H9 (cell line): Measurements from ENCODE around the gene SCUBE1. TPM values are rescaled to one million over a fixed set of nuclear protein-coding genes. Genes with fewer than 3 reads are reported as not detected.

Source experiments
- DNase-seq: peaks from one replicate; pipeline ENCODE4 v3.0.0-alpha.2; 2017
- H2AFZ ChIP-seq: one replicate; pipeline ENCODE4 v1.6.1; 2013; ENCODE audit warnings: mild to moderate bottlenecking, low read length, control low read depth, moderate library complexity
- H2AK5ac ChIP-seq: 2 replicates; pipeline ENCODE4 v1.6.1; 2013; ENCODE audit warnings: low read length, control low read depth, mixed read lengths; ENCODE audit not compliant: insufficient read length
- H2BK120ac ChIP-seq: one replicate; pipeline ENCODE4 v1.6.1; 2013; ENCODE audit warnings: low read depth, mild to moderate bottlenecking, low read length, control low read depth, inconsistent platforms; ENCODE audit not compliant: poor library complexity, severe bottlenecking
- H2BK12ac ChIP-seq: 2 replicates; pipeline ENCODE4 v1.6.1; 2013; ENCODE audit warnings: low read length, control low read depth, mixed read lengths, low read depth; ENCODE audit not compliant: insufficient read length
- H2BK15ac ChIP-seq: 2 replicates; pipeline ENCODE4 v1.6.1; 2013; ENCODE audit warnings: low read depth, low read length, control low read depth
- H2BK20ac ChIP-seq: one replicate; pipeline ENCODE4 v1.6.1; 2013; ENCODE audit warnings: low read depth, mild to moderate bottlenecking, low read length, control low read depth, inconsistent platforms; ENCODE audit not compliant: poor library complexity, severe bottlenecking
- H2BK5ac ChIP-seq: 2 replicates; pipeline ENCODE4 v1.6.1; 2013; ENCODE audit warnings: low read length, control low read depth, mixed read lengths; ENCODE audit not compliant: insufficient read length
- H3K14ac ChIP-seq: 2 replicates; pipeline ENCODE4 v1.6.1; 2013; ENCODE audit warnings: low read length, control low read depth; ENCODE audit not compliant: insufficient read depth
- H3K18ac ChIP-seq: 2 replicates; pipeline ENCODE4 v1.6.1; 2013; ENCODE audit warnings: low read depth, mild to moderate bottlenecking, mixed read lengths, low read length, control low read depth; ENCODE audit not compliant: insufficient read length
- H3K23ac ChIP-seq: 2 replicates; pipeline ENCODE4 v1.6.1; 2013; ENCODE audit warnings: low read length, control low read depth, mixed read lengths, low read depth; ENCODE audit not compliant: insufficient read length
- H3K23me2 ChIP-seq: 2 replicates; pipeline ENCODE4 v1.6.1; 2013; ENCODE audit warnings: low read depth, mild to moderate bottlenecking, mixed read lengths, low read length, control low read depth; ENCODE audit not compliant: insufficient read length, poor library complexity, severe bottlenecking
- H3K27ac ChIP-seq: 2 replicates; pipeline ENCODE4 v1.5.1; 2013; ENCODE audit warnings: low read length, control low read depth, mixed read lengths, low read depth; ENCODE audit not compliant: insufficient read length
- H3K27me3 ChIP-seq: 2 replicates; pipeline ENCODE4 v1.6.1; 2013; ENCODE audit warnings: low read length, control low read depth, inconsistent platforms; ENCODE audit not compliant: insufficient read depth
- H3K4ac ChIP-seq: 2 replicates; pipeline ENCODE4 v1.6.1; 2013; ENCODE audit warnings: low read depth, mild to moderate bottlenecking, control low read depth, inconsistent platforms, low read length, moderate library complexity
- H3K4me1 ChIP-seq: 2 replicates; pipeline ENCODE4 v1.6.1; 2013; ENCODE audit warnings: low read length, control low read depth, inconsistent platforms; ENCODE audit not compliant: insufficient read depth
- H3K4me2 ChIP-seq: 2 replicates; pipeline ENCODE4 v1.6.1; 2013; ENCODE audit warnings: low read length, control low read depth, mixed read lengths; ENCODE audit not compliant: insufficient read length, insufficient read depth
- H3K56ac ChIP-seq: 2 replicates; pipeline ENCODE4 v1.6.1; 2013; ENCODE audit warnings: low read depth, mild to moderate bottlenecking, mixed read lengths, low read length, control low read depth; ENCODE audit not compliant: insufficient read length
- H3K79me1 ChIP-seq: 2 replicates; pipeline ENCODE4 v1.6.1; 2013; ENCODE audit warnings: low read depth, mild to moderate bottlenecking, moderate library complexity, low read length, control low read depth, inconsistent platforms; ENCODE audit not compliant: insufficient read depth, poor library complexity, severe bottlenecking
- H3K79me2 ChIP-seq: 2 replicates; pipeline ENCODE4 v1.6.1; 2013; ENCODE audit warnings: low read length, control low read depth, inconsistent platforms; ENCODE audit not compliant: insufficient read depth
- H3K9ac ChIP-seq: 2 replicates; pipeline ENCODE4 v1.6.1; 2013; ENCODE audit warnings: low read length, control low read depth, mixed read lengths; ENCODE audit not compliant: insufficient read length; ENCODE audit errors: extremely low read depth
- H3K9me3 ChIP-seq: one replicate; pipeline ENCODE4 v1.6.1; 2013; ENCODE audit warnings: low read depth, low read length, inconsistent platforms; ENCODE audit not compliant: control insufficient read depth
- H3T11ph ChIP-seq: one replicate; pipeline ENCODE4 v1.6.1; 2013; ENCODE audit warnings: mild to moderate bottlenecking, low read length, control low read depth, inconsistent platforms
- H4K20me1 ChIP-seq: one replicate; pipeline ENCODE4 v1.6.1; 2013; ENCODE audit not compliant: control insufficient read depth, insufficient read length, insufficient read depth
- H4K5ac ChIP-seq: 2 replicates; pipeline ENCODE4 v1.6.1; 2013; ENCODE audit warnings: low read depth, mild to moderate bottlenecking, mixed read lengths, low read length, control low read depth; ENCODE audit not compliant: insufficient read length
- H4K8ac ChIP-seq: replicated peaks from 2 replicates; pipeline ENCODE4 v1.6.1; 2013; ENCODE audit warnings: low read length, control low read depth, mixed read lengths, low read depth; ENCODE audit not compliant: insufficient read length
- H4K91ac ChIP-seq: 2 replicates; pipeline ENCODE4 v1.6.1; 2013; ENCODE audit warnings: low read depth, mild to moderate bottlenecking, moderate library complexity, mixed read lengths, low read length, control low read depth; ENCODE audit not compliant: insufficient read length
- H3K27ac Mint-ChIP-seq, 3 experiments: 2 replicates in 2 of 3; 3 replicates in 1 of 3; pipeline ENCODE4 v1.8.0; 2020 to 2021; ENCODE audit warnings: mixed read lengths in 3 of 3, mild to moderate bottlenecking in 1 of 3, moderate library complexity in 1 of 3
- H3K27me3 Mint-ChIP-seq: 2 replicates; pipeline ENCODE4 v1.8.0; 2021; ENCODE audit warnings: low read depth, mild to moderate bottlenecking, moderate library complexity, mixed read lengths
- H3K36me3 Mint-ChIP-seq, 3 experiments: 2 replicates in 2 of 3; 3 replicates in 1 of 3; pipeline ENCODE4 v1.8.0; 2020 to 2021; ENCODE audit warnings: low read depth in 3 of 3, mixed read lengths in 3 of 3; ENCODE audit not compliant: insufficient read depth in 1 of 3
- H3K4me1 Mint-ChIP-seq, 2 experiments: 2 replicates each; pipeline ENCODE4 v1.8.0; 2020; ENCODE audit warnings: mixed read lengths in 2 of 2
- H3K4me3 Mint-ChIP-seq, 2 experiments: 2 replicates in 1 of 2; 3 replicates in 1 of 2; pipeline ENCODE4 v1.8.0; 2020 to 2021; ENCODE audit warnings: mild to moderate bottlenecking in 2 of 2, mixed read lengths in 2 of 2, moderate library complexity in 1 of 2
- H3K9me3 Mint-ChIP-seq, 2 experiments: 2 replicates in 1 of 2; 3 replicates in 1 of 2; pipeline ENCODE4 v1.8.0; 2020; ENCODE audit warnings: mild to moderate bottlenecking in 2 of 2, mixed read lengths in 2 of 2, moderate library complexity in 1 of 2
- WGBS: extraction: QIAGEN DNeasy Blood & Tissue Kit; methylation state at CpG from one replicate; pipeline ENCODE4 v1.1.7; 2013; ENCODE audit warnings: missing lambda C conversion rate, low lambda C conversion rate, mixed read lengths; ENCODE audit not compliant: insufficient read length; ENCODE audit errors: extremely low coverage; 5-methylcytosine and 5-hydroxymethylcytosine counted together
- total RNA-seq: library from RNA; stranded (reverse); gene quantifications from 2 replicates; pipeline ENCODE4 v1.2.1, GENCODE V29; 2021
- TF ChIP-seq, protein P1 (sequence below): fragments of 200-600 bp; sonication (generic); conservative IDR thresholded peaks from 3 replicates; pipeline ENCODE4 v1.8.0; 2021; ENCODE audit warnings: antibody characterized with exemption, mild to moderate bottlenecking

SCUBE1 gene
- total RNA-seq, 1 experiment from 2014 or later, result 1.2 TPM

- H3K23me2 ChIP-seq, result no peaks in the 10 kb centered on the region
- H3K4me1 ChIP-seq, result no peaks in the 10 kb centered on the region; the same call in 1 of the 2 replicates
- no peak overlapping the region for H3K27ac ChIP-seq
- H3K9me3 Mint-ChIP-seq, result no peaks in the 10 kb centered on the region
- no peak overlapping the region for H2BK5ac ChIP-seq
- no peak overlapping the region for H2AK5ac ChIP-seq
- no peak overlapping the region for H3T11ph ChIP-seq
- no peaks in the 10 kb centered on the region; the same call in 1 of the 2 replicates for H3K27me3 ChIP-seq
- H4K8ac ChIP-seq, result no peak overlapping the region
- no peak overlapping the region for H2BK15ac ChIP-seq
- H4K20me1 ChIP-seq, result no peaks in the 10 kb centered on the region
- H3K23ac ChIP-seq, result no peak overlapping the region
- H2BK20ac ChIP-seq, result no peak overlapping the region
- TF ChIP-seq, protein P1, sequence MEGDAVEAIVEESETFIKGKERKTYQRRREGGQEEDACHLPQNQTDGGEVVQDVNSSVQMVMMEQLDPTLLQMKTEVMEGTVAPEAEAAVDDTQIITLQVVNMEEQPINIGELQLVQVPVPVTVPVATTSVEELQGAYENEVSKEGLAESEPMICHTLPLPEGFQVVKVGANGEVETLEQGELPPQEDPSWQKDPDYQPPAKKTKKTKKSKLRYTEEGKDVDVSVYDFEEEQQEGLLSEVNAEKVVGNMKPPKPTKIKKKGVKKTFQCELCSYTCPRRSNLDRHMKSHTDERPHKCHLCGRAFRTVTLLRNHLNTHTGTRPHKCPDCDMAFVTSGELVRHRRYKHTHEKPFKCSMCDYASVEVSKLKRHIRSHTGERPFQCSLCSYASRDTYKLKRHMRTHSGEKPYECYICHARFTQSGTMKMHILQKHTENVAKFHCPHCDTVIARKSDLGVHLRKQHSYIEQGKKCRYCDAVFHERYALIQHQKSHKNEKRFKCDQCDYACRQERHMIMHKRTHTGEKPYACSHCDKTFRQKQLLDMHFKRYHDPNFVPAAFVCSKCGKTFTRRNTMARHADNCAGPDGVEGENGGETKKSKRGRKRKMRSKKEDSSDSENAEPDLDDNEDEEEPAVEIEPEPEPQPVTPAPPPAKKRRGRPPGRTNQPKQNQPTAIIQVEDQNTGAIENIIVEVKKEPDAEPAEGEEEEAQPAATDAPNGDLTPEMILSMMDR, result no peak
- H3K18ac ChIP-seq, result no peak overlapping the region
- no peaks in the 10 kb centered on the region for H3K79me1 ChIP-seq
- peaks cover 14 to 29% of the 10 kb centered on the region in 2 experiments for H3K4me1 Mint-ChIP-seq
- WGBS, result no CpG with 5 or more reads among the region's 9 CpGs
- no peak overlapping the region for H2BK12ac ChIP-seq
- DNase-seq, result no peak
- no peak overlapping the region for H3K27ac Mint-ChIP-seq
- no peak overlapping the region for H3K4ac ChIP-seq
- no peak overlapping the region for H2BK120ac ChIP-seq
- H3K4me3 Mint-ChIP-seq, result no peak overlapping the region; a peak in 1 of 5 replicates
- H3K9me3 ChIP-seq, result no peaks in the 10 kb centered on the region
- H4K91ac ChIP-seq, result no peak overlapping the region
- H3K79me2 ChIP-seq, result no peaks in the 10 kb centered on the region
- H3K56ac ChIP-seq, result no peak overlapping the region
- H3K27me3 Mint-ChIP-seq, result peaks cover 5% of the 10 kb centered on the region
- no peaks in the 10 kb centered on the region; a peak in 1 of 7 replicates for H3K36me3 Mint-ChIP-seq
- no peak overlapping the region for H3K4me2 ChIP-seq
- no peak overlapping the region for H2AFZ ChIP-seq
- H3K14ac ChIP-seq, result no peak overlapping the region; the same call in 1 of the 2 replicates
- H4K5ac ChIP-seq, result no peak overlapping the region
- no peak overlapping the region for H3K9ac ChIP-seq
Observed at GRCh38 chr22:43317239-43317638, 25.9 kb downstream of the SCUBE1 start.
